ENCODE results near the gene PSTPIP1. TPM values are rescaled to one million over a fixed set of nuclear protein-coding genes. Genes with fewer than 3 reads are reported as not detected.

PSTPIP1 gene
- total RNA-seq, 1 donor from 2014 or later: 4.3 TPM

DNA sequence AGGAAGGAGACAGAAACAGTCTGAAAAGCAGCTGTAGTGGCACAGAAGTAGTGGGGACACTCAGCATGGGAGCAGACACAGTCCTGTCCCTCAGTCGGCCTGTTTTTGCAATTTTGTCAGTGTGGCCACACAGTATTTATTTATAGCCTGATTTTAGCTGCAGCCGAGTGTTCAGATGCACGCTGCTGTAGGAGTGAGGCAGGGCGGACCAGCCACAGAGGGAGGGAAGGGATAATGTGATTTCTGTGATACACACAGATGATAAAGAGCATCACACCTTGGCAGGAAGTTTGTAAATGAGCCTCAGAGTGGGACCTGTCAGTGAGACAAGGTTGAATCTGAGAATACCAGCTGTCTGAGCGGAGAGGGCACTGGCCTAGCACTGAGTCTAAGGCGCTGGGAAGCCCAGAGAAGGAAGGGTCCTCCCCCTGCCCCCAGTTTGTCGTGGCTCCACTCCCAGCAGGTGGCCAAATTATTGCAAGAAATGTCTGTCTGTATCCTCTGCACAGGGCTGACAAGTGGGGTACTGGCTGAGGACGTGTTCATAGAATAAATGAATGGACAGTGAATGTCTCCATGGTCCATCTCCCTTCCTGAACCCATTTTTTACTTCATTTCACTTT lies 3.8 kb downstream of the PSTPIP1 start:
- no peak for DNase-seq

DNA sequence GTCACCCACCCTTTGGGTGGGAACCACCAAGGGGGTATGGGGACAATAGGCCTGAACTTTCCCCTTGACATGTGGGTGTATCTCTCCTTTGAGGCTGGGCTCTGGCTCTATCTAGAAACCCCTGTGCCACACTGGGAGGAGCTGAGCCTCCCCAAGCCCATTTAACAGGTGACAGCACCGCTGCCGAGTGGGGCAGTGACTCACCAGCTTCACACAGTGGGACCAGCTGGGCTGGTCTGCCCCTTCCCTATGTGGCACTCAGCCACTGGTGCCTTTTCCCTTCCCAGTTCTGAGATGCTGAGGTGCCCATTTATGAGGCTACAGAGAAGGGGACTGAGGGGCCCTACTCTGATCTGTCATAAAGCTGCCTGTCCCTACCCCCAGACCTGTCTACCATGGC lies 5.1 kb downstream of the PSTPIP1 start:
- DNase-seq: no peak

DNA sequence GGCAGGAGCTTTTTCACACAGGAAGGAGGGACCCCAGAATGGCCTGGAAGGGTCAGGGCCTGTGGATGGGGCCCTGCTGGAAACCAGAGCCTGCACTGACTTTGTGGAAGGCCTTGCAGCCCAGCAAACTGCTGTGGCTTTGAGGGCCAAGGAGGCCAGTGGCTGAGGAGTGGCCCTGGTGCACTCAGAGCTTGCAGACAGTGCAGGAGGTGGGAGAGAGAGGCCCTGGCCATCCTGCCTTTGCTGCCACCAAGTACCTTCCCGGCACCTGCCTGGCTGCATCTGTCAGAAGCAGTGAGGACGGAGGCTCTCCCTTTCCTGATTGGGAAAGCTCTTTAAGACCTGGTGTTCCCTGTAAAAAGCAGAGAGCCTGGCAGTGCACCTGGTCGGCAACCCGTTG lies 6.4 kb downstream of the PSTPIP1 start:
- no peak for DNase-seq

DNA sequence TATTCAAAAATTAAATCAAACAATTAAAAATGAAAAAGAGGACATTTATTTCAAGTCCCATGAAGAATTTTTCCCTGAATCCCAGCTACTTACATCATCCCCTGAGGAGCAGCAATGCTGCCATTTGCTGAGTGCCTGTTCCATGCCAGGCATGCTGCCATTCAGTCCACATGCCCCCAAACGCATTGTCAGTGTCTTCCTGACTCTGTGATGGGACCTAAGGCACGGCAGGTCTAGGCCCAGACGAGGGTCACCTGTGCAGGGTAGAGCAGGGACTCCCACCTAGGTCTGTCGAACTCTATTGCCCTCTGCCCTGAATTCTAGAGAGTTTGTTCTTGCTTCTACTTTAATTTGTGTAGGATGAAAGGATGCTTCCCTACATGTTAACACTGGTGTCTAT lies 7.0 kb downstream of the PSTPIP1 start:
- DNase-seq: no peak

DNA sequence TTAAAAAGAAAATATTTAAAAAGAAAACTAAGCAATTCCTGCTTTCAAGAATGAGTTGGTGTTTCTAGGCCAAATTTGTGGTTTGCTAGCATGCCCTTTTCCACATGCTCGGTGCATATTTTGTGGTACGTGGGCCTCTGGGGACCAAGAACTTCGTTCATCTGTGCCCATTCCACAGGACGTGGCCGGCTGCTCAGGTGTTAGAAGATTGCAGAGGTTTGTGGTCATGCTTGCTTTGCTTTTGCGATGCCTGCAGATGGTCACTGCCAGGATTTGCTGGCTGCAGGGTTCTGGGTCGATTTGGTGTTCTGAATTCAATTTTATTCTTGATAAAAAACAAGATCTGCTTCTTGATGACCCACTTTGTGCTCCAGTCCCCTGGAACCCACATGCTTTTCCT lies 7.5 kb downstream of the PSTPIP1 start:
- no peak for DNase-seq

DNA sequence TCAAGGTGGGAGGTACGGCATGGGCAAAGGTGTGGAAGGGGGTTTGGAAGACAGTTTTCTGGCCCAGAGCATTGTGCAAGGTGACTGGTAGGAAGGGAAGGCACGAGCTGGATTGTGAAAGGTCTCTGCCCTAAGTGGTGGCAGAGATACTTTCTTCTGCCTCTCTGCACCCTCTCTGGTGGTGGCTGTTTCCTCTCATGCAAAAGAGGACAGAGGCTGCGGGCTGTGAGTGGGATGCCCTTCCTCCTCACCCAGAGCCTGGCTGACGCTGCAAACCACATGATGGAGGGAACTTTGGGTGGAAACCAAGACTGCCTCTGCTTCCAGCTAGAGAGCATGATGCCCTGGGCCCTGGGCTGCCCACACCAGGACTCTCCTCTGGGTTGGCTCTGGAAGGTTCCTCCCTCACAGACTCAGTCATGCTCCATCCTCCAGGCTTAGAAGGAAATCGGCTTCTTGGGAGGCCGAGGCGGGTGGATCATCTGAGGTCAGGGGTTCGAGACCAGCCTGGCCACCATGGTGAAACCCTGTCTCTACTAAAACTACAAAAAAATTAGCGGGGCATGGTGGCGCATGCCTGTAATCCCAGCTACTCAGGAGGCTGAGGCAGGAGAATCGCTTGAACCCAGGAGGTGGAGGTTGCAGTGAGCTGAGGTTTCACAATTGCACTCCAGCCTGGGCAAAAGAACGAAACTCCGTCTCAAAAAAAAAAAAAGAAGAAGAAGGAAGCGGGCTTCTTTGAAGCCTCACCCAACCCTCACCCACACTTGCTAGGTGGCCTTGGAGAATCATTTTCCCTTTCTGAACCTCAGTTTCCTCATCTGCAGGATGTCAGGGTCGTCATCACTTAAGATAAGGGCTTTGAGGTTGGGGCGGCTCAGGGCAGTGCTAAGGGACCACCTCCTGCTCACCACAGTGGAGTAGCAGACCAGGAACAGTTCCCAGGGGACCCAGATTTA lies 8.3 kb downstream of the PSTPIP1 start:
- no peak for DNase-seq

DNA sequence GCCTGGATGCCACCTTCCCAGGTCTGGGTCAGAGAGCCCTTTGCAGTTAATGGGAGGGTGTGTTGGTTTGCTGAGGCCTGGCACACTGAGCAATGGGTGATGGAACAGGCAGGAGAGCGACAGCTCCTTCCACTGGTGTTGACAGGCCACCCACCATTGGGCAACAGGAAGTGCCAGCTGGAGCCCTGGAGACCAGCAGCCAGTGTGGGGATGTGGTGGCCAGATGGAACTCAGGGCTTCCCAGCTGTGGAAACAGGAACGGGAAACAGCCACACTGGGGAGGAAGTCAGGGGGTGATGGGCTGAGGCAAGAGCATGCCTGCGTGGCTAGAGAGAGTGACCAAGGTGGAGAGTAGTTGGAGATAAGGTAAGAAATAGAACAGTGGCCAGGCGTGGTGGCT lies 9.3 kb downstream of the PSTPIP1 start:
- no peak for DNase-seq

DNA sequence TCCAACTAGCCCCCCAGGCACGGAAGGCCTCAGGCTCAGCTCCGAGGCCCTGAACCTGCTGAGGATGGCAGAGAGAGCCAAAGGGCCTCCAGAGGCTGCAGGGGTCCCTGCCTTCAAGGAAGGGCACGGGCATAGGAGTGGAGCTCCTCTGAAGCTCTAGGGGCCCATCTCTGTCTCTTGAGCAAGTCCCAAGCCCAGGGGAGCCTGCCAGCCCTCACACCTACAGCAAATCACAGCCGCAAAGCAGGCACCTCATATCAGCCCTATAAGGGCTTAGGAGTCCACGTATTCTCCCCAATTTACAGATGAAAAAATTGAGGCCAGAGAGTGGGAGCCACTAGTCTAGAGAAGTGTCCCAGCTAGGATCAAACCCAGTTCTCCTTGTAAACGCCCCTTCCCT lies 14.2 kb downstream of the PSTPIP1 start:
- no peak for DNase-seq

DNA sequence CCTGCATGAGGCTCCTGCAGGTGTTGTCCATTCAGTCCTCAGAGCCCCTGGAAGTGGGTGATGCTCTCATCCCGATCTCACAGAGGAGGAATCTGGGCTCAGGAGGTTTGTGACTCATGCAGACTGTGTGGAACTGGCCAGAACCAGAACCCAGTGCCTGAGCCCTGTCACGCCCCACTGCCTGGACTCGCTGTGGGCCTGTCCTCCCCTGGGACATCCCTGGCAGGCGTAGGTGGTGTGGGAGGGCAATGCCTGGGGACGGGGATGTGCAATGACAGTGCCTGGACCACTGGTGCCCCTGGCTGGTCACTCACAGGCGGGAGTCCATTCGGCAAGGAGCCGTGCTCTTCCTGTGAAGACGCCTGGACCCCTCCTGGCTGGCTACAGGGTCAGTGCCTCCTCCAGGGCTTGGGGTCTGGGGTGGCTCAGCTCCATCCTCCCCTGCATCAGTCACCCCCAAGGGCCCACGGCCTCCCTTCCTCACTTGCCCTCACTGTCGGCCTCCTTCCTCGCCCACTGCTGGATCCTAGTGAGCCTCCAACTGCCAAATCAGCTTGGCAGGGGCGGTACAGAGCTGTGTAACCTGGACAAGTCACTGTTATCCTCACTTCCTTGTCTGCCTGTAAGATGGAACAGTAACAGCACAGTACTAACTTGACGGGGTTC lies 14.9 kb downstream of the PSTPIP1 start:
- DNase-seq: no peak

DNA sequence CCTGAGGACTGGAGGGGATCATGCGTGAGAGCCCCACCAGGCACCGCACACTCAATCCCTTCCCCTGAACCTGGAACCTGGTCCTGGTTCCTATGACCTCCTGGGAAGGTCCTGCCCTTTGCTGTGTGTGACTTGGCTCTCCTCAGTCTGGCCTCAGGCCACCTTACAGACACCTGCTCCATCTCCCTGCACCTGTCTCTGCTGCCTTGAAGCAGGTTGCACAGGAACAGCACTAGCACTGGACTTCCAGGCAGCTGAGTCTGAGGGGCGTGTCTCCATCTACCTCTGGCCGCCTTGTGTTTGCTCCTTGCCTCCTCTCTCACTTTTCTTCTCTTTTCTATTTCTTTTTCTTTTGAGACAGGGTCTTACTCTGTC lies 15.4 kb downstream of the PSTPIP1 start:
- DNase-seq: no peak

DNA sequence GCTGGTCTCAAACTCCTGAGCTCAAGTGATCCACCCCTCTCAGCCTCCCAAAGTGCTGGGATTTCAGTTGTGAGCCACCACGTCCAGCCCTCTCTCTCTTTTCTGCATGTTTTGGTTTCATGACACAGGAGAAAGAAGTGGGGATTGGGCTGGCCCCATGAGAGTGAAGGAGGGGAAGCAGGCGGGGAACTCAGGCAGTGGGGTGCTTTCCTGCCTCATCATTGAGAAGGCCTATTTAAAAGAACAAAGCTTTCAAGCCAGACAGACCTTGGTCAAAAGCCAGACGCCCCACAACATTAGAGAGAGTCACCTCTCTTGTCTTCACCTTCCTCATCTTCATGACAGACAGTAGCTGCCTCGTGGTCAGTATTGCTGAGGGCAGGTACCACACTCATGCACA lies 15.9 kb downstream of the PSTPIP1 start:
- DNase-seq: no peak

DNA sequence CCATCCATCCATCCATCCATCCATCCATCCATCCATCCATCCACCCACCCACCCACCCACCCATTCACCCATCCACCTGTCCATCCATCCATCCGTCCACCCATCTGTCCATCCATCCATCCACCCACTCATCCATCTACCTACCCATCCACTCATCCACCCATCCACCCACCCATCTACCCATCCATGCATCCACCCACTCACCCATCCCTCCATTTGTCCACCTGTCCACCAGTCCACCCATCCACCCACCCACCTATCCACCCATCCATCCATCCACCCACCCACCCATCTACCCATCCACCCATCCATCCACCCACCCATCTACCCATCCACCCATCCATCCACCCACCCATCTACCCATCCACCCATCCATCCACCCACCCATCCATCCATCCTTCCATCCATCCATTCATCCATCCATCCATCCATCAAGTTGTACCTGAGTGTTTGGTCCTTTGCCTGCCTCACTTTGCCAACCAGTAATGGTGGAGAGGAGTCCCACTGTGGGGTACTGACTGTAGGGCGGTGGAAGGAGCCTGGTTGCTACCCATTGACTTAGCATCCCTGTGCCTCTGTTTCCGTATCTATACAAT lies 17.3 kb downstream of the PSTPIP1 start:
- no peak for DNase-seq

DNA sequence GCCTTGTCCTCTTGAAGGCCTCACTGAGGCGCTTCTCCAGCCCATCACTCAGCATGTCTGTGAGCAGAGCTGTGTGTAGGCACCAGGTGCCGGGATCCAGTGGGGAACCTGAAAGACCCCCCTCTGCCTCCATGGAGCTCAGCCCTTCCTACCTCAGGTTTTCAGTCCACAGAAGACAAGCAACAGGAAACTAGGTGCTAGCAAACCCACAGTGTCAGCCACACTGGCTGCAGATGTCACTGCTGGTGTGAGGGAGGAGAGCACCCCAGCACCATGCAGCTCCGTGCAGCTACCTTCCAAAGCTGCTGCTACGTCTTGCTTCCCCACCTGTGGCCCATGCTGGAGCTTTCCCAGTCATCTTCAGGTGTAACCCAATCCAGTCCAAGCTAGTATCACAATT lies 17.9 kb downstream of the PSTPIP1 start:
- no peak for DNase-seq

DNA sequence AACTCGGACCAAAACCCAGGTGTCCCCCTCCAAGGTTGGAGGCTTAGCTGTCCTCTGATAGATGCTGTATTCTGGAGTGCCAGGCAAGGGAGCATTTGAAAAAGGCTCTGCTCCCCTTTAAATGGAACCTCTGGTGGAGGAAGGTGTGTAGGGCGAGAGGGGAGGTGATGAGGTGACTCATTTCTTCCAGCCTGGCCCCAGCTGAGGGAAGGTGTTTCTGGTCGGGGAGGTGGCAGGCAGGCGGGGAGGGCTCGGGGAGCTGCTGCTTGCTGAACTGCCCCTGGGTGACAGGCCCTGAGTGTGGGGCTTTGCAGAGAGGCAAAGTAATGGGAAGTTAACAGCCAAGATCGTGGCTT lies 18.8 kb downstream of the PSTPIP1 start:
- no peak for DNase-seq

DNA sequence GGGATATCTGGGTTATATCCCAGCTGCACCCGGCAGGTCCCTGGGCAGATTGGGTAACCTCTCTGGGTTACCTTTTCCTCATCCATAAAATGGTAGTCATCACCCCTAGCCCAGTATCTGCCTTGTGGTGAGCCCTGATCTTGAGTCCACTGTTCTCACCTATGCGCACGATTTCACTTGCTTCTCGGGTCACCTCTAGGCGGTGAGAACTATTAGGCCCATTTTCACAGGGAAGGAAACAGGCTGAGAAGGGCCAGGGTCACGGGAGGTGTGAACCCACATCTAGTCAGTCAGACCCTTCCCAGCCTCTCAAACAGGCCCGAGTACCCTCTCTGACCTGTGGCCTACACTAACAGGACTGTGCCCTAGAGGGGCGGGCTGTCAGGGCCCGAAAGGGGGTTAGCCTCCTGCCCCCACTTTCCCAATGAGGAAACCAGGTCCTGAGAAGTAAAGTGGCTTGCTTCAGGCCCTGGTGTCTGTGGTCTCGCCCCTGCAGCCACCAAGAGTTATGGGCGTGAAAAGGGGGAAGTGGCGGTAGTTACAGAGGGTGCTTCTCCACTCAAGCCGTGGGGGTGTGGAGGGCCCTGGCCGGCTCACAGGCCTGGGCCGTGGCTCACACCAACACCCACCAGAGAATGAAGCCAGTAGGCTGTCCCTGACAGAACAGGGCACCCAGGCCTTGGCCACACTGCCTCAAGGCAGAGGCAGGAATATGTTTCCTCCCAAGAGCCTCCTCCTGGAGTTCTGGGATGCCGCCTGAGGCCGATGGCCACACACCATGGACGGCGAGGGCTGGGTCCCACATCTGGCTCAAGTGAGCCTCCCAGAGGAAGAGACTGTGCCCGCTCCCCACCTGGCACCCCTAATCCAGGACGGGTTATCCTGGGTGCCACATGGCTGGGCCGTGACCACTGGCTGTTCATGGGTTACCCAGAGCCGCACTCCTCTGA lies 19.5 kb downstream of the PSTPIP1 start:
- DNase-seq: no peak

DNA sequence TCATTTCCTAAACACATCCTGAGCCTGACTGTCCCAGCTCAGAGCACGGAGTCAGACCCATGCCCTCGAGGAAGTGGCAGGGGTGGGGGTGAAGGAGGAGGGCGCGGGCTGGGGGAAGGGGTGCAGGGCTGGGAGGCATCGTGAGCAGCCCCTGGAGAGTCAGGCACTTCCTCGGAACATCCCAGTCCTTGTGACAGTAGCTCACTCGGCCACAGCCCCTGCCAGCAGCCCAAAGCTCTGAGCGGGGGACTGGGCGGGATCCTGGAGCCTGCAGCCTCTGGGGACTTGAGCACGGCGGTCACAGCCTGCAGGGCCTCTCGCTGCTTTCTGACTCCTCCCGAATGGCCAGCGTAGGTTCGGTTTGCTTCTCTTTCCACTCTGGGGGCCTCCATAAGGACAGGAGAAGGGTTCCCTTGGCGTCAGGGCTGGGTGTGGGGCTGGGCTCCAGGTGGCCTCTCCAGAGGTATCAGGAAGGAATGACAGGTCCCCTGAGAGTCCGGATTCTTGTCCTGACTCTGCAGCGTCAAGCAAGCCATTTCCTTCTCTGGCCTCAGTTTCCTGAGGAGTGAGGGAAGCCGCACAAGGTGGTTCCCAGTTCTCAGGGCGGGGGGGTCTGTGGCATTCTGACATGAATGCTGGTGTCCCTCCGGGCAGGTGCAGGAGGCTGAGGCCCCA lies 20.9 kb downstream of the PSTPIP1 start:
- no peak for DNase-seq

DNA sequence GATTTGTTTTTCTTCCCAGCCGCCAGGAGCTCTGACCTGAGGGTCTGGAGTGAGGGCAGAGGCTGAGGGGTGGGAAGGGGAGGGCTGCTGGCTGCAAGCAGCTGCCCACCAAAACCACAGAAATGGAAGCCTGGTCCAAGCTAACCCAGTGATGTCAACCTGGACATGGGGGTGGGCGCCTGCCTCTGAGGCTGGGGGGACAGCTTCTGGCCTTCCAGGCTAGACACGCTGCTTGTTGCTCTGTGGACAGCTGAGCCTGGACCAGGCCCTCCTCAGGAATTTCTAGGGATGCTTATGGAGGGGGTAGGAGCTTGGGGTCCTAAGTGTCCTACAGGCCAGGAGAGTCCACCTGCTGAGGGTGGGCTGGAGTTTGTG lies 21.4 kb downstream of the PSTPIP1 start:
- no peak for DNase-seq

DNA sequence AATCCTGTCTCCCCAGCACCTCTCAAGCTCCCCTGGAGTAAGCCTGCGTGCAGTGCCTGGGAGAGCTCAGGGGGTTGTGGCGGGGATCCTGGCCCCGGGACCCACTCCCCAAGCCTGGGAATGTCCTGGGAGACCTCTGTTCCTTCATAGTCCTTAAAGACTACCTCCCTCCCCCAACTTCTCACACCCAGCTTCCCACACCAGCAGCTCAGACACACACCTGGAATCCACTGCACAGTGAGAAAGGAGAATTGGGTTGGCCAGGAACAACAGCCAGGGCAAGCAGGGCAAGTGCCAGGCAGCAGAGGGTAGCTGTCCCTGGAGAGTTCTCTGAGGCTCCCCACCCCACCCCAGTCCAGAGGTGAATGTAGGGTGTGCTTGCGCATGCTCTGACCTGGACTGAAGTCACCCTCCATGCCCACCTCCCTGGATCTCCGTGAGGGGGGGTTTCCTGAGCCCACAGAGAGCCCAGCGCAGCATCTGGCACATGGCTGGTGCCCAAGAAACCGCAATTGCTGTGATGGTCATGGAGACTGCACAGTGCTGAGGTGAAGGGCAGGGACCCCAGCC lies 22.2 kb downstream of the PSTPIP1 start:
- no peak for DNase-seq

DNA sequence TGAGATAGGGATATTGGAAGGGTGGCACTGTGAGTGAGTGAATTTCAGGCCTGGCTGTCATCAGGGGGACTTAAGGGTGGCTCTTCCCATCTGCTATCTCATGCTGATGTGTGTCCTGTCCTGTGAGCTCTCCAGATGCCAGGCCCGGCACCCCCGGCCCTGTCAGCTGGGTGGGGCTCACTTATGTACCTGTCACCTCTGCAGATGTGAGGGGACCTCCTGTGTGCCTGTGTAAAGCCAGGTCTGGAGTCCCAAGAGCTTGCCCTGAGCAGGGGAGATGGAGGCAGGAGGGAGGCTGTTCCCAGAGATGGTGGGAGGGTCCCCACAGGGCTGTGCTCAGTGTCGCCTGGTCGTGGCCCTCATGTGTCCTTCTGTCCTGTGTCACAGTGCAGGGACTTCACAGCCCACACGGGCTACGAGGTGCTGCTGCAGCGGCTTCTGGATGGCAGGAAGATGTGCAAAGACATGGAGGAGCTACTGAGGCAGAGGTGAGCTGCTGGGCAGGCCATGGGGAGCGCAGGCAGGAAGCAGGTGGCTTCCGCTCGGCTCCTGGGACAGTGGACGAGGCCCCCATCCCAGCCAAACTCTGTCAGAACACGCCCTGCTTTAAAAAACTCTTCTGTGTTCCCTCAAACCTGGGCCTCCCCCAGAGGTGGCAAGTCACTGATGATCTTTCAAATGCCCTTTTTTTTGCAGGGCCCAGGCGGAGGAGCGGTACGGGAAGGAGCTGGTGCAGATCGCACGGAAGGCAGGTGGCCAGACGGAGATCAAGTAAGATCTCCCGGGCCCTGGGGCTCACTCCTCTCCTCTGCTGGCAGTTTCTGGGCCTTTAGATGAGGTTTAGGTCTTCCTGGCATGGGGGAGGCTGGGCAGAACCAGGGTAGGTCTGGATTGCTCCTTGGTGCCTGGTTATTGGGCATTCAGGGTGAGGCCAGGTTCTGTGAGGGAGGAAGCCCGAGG lies 23.1 kb downstream of the PSTPIP1 start:
- no peak for DNase-seq
